K562 (cell line): ENCODE results near the gene KIF5C. TPM values are rescaled to one million over a fixed set of nuclear protein-coding genes. Genes with fewer than 3 reads are reported as not detected.

Source experiments
- FOS ChIP-seq: IDR thresholded peaks from 3 replicates; pipeline ENCODE4 v1.6.1; 2011; ENCODE audit not compliant: insufficient read length; ENCODE audit errors: extremely low read depth
- MEF2D ChIP-seq: conservative IDR thresholded peaks from 2 replicates; pipeline ENCODE4 v1.6.1; 2016; ENCODE audit warnings: low read depth, missing genetic modification characterization, missing compliant biosample characterization
- NFYB ChIP-seq: IDR thresholded peaks from 2 replicates; pipeline ENCODE4 v1.6.1; 2011; ENCODE audit warnings: mild to moderate bottlenecking, moderate library complexity; ENCODE audit not compliant: insufficient read length; ENCODE audit errors: extremely low read depth
- PKNOX1 ChIP-seq: fragments of 450-650 bp; IDR thresholded peaks from 2 replicates; pipeline ENCODE4 v1.6.1; 2016
- POLR2AphosphoS2 ChIP-seq: IDR thresholded peaks from 2 replicates; pipeline ENCODE4 v1.6.1; 2012; ENCODE audit warnings: low read length, improper control_type of control experiment
- RREB1 ChIP-seq: fragments of 250-450 bp; sonication (Bioruptor Pico); IDR thresholded peaks from 2 replicates; pipeline ENCODE4 v1.4.0; 2020
- THAP7 ChIP-seq: fragments of 250-450 bp; sonication (Bioruptor Pico); IDR thresholded peaks from 2 replicates; pipeline ENCODE4 v1.5.0; 2021
- WHSC1 ChIP-seq: IDR thresholded peaks from one replicate; pipeline ENCODE4 v1.6.1; 2012; ENCODE audit warnings: low read length, control low read depth, inconsistent platforms
- ZNF766 ChIP-seq: fragments of 200-800 bp; sonication (Bioruptor generic); conservative IDR thresholded peaks from 2 replicates; pipeline ENCODE4 v1.6.1; 2016; ENCODE audit warnings: missing genetic modification characterization, missing compliant biosample characterization
- polyA plus RNA-seq, 8 experiments: library from polyadenylated mRNA; depleted of rRNA in 4 of 8; stranded (reverse) in 5 of 8; unstranded in 3 of 8; fragments of >200 nt; fragmentation: Nextera tagmentation in 2 of 8; fragmentation: Illumina TruSeq in 1 of 8; extraction: Ambion mirVana in 2 of 8; extraction: Trizol in 1 of 8; gene quantifications; 2 replicates each; pipeline versions ENCODE4 v1.2.1 to v1.2.3, GENCODE V29; 2011 to 2014; ENCODE audit warnings: inconsistent platforms in 1 of 8, missing spikeins in 1 of 8
- total RNA-seq, 7 experiments: library from RNA; depleted of rRNA in 6 of 7; stranded (reverse); fragments of >200 nt in 6 of 7; fragmentation: Illumina TruSeq in 2 of 7; extraction: Trizol in 2 of 7; gene quantifications; 2 replicates each; pipeline versions ENCODE4 v1.2.1 to v1.2.3, GENCODE V29; 2011 to 2021; ENCODE audit warnings: low replicate concordance in 1 of 7

The KIF5C gene
- total and polyA plus RNA-seq, 9 of the 15 experiments (the other 6 are each of a cell fraction or from before 2014, with no cell fraction given), result 0.01 to 0.09 (median 0.01) TPM; not detected in 6

GRCh38 chr2:148981324-148981723 is 106.3 kb downstream of the KIF5C start (continued):
- TF ChIP-seq PKNOX1, result peak; percentile 86
- no peak for TF ChIP-seq RREB1 (CRISPR knock-in tag)
- no peak for TF ChIP-seq ZNF766
- TF ChIP-seq MEF2D (tag), result no peak
- TF ChIP-seq WHSC1, result no peak
- no peak for TF ChIP-seq THAP7 (CRISPR knock-in tag)
- TF ChIP-seq NFYB, result peak; percentile 39
- TF ChIP-seq FOS, result peak; percentile 17
- TF ChIP-seq POLR2AphosphoS2, result no peak
